NCI-H1694 (cell line): ENCODE results near the gene STARD4.

Experiments used
- DNase-seq: peaks from one replicate; lab custom pipeline; 2025; lab: John Stamatoyannopoulos, UW

The STARD4 gene

DNA sequence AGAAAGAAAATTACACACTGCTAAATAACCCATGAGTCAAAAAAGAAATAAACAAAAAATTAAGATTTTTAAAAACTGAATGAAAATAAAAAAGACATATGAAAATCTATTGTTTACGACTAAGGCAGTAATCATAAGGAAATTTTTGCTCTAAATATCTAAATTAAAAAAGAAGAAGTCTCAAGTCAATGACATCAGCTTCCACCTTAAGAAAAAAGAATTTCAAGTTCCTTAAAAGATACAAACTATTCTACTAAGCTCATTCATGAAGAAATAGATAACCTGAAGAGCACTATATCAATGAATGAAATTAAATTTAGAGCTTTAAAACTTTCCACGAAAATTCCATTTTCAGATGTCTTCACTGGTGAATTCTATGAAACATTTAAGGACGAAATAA lies 15.7 kb upstream of the STARD4 start:
- DNase-seq: no peak

DNA sequence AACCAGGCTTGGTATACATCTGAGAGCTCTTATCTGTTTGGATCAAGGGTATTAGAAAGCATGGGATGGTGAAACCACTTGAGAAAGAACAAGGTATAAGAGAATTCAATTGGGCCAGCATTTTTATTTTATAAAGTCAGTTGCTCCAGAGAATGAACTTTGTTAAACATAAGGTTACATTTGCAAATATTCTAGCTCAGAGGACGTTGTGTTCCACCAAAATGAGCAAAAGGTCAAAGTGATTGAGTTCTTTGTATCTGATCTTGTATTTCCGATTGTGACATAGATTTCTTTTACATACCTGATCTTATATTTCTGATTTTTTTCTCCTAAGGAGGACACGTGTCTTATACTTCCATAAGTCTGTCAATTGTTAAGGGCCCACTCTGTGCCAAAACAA lies 8.6 kb upstream of the STARD4 start:
- DNase-seq: no peak

DNA sequence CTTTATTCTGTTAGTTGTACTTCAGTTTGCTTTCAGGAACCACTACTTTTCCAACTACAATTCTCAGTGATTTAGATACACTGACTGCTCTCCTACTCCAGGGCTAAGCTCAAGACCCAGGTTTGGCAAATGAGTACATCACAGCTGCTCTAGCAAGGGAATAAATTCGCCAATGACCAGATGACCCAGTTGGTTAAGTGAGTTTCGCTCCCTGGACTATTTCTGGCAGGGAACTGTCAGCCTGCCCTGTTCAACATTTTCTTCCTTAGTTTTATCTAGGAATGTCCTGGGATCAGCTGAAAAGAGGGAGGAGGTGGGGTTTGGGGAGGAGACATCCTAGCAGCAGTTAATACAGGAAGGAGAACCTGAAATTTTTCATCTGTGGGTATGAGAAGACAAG lies 6.4 kb upstream of the STARD4 start:
- DNase-seq: no peak

DNA sequence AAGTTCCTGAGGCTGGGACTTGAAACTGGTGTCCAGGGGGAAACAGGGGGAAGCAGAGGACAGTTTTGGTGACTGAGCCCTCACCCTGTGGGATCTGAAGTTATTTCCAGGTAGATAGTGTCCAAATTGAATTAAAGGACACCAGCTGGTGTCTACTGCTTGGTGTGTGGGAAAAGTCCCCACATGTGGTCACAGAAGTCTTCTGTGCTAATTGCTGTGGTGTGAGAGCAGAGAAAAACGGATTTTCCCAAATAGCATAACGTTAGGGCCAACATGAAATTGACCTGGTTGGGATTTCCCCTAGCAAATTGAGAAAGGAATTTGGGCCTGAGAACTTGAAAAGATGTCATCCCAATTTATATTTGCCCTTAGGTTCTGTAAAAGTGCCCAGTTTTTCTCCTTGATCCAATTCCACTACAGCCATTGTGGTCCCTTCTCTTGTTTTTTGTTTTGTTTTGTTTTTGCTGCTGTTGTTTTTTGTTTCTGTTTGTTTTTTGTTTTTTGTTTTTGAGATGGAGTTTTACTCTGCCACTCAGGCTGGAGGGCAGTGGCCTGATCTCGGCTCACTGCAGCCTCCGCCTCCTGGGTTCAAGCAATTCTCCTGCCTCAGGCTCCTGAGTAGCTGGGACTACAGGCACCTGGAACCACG lies 5.6 kb upstream of the STARD4 start:
- no peak for DNase-seq

DNA sequence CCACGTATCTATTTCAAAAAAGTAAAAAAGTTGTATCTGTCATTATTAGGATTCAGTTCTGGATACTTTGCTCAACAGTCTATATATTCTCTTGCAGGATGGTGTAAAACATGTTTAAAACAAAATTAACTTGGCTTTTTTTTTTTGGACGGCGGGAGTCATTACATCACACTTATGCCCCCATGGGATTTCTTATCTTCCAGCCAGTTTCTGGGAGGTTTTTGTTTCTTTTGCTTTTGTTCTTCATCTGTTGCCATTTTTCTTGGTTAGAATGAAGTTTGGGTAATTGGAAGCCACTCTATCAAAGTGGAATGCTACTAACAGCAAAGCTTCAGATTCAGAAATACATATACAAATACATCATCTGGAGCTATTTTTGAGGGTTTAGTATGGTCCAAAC lies 1.8 kb upstream of the STARD4 start:
- no peak for DNase-seq

DNA sequence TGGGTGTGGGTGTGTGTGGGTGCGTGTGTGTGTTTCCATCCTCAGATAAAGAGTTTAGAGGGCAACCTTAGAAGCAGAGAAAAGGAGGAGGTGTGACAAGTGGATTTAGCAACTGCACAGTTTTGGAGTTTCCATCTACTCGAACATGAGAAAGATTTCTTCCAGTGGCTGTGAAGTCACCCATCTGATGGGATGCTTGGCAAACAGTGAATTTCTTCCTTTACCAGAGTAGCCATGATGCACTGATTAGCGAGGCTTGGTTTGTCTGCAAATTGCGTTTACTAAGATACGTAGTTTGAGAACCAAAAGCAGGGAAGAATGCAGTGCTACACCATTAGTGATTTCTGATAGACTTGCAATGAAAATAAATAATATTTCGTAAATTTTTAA lies 791 bp upstream of the STARD4 start:
- no peak for DNase-seq

DNA sequence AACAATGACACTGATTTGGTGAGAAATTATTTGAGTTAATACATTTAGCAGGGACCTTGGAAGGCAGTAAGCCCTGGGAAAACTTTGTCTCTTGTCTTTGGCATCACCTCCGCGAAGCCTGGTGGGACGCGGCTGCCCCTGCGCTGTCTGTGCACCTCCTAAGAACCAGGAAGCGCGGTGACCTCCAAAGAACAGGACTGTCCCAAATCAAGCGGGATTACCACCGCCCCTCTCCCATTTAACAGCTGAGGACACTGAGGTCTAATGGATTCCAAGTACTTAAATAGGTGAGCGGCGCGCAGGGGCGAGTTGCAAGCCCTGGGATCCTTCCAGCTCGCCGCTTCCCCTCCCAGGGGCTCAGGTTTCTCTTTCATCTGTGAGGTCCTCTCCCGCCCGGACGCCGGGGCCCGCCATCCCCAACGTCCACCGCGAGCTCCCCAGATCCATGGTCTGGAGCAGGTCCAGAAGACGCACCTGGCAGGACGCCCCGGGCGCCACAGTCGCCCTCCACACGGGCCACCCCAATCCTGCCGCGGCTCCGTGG lies 432 bp downstream of the STARD4 start:
- no peak for DNase-seq

DNA sequence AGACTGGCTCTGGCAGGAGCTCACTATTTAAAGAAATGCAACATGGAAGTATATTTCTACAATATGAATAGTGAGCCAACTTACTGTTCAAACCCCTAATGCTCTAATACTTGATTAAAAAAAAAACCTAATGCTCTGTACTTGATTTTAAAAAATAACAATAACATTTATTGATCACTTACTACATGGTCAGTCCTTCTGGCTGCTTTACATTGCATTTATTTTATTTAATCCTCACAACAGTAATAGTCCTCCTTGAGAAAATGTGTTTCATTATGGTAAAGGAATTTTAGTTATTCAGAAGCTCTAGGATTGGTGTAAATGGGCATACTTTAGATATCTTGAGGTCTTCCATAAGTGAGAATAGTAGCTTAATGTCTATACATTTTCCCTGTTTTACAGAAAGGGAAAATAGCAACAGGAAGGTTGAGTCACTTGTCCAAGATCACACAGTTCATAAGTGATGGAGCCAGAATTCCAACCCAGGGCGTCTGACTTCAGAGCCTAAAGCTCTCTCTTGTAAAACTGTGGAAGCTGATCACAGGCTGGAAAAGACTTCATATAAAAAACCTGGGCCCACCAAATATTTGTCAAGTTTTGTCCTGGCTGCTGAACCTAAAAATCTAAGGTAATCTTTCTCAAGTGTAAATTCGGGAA lies 1.0 kb downstream of the STARD4 start:
- no peak for DNase-seq

DNA sequence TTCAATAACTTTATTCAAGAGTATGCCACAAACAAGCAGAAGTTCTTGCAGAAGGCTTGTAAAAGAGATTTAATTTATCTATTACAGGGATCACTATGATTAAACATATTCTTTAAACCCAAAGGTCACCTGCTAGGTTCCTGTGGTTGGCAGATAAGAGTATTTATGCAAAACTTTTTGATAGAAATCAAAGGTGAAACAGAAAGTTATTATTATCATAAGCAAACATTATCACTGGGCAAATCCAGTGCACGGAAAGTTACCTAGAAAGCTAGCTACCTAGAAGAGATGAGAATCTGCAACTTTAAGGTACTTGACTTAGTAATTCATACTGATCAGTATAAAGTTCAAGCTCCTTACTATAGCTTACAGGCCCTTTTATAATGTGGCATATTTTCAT lies 3.2 kb downstream of the STARD4 start:
- no peak for DNase-seq

DNA sequence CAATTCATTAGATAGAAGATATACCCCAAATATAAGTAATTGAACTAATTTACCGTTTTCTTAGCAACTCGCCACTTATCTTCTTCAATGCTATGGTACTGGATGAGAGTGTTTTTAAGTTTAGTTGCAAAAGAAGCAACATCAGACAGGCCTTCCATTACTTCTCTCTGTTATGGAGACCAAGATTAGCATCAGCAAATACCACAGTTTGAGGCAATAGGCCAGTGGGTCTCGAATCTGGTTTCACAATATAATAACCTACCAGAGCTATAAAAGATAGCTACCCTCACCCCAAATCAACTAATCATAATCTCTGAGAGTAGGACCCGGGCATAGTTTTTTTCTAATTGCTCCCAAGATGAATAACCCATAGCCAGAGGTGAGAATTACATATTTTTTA lies 5.1 kb downstream of the STARD4 start:
- no peak for DNase-seq

DNA sequence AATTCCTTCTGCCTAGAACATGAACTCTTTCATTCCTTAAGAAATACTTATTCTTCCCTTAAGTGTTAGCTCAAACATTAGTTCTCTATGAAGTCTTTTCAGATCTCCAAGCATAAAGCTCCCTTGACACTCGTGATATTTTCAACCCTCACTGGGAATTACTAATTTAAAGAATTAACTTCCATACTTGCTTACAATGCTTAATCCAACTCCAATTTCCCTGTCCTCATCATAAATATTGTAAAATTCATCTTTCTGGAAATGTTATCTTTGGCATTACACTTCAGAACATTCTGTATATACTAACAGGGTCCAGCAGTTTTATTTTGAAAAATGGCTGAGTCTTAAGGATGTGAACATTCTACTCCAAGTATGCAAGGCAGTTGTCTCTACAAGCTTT lies 7.2 kb downstream of the STARD4 start:
- no peak for DNase-seq

DNA sequence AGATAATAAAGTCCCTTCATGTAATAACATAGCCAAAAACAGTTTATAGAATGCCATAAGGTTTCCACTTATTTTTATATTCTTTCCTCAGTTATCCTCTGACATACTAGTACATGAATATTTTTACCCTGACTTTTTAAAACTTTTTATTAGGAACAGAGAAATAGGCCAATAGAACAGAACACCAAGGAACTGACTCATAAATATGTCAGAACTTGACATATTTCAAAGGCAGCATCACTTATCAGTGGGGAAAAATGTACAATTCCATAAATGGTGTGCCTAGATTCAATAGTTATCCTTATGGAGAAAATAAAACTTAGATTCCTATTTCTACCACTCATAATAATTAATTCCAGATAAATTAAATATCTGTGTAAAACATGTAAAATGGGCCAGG lies 9.4 kb downstream of the STARD4 start:
- DNase-seq: no peak

DNA sequence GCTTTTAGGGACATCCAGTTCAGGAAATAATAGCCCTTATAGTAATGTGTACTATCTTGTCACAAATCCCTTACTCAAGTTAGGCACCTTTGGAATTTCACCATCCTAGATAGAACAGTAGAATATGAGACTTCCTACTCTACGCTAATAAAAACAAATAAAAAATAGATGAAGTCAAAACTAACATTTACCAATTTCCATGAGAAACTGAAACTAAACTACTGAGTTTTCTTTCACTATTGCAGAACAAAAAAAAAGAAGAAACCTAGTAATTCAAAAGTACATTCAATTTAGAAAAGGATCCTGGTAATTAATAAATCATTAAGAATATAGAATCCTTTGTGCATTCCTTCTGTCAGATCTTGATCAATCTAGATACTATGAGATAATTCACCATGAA lies 14.0 kb downstream of the STARD4 start:
- no peak for DNase-seq

DNA sequence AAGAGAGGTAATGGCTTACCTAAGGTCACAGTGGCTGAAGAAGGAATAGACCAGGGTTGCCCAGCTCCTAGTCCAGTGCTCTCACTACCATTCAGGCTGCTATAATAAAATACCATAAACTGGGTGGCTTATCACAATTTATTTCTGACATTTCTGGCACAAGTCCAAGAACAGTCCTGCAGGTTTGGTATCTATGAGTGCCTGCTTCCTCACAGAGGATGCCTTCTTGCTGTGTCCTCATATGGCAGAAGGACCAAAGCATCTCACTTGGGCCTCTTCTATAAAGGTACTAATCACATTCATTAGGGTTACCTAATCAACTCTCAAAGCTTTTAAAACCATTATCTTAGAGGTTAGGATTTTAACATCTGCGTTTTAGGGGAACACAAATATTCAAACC lies 17.2 kb downstream of the STARD4 start:
- DNase-seq: no peak

DNA sequence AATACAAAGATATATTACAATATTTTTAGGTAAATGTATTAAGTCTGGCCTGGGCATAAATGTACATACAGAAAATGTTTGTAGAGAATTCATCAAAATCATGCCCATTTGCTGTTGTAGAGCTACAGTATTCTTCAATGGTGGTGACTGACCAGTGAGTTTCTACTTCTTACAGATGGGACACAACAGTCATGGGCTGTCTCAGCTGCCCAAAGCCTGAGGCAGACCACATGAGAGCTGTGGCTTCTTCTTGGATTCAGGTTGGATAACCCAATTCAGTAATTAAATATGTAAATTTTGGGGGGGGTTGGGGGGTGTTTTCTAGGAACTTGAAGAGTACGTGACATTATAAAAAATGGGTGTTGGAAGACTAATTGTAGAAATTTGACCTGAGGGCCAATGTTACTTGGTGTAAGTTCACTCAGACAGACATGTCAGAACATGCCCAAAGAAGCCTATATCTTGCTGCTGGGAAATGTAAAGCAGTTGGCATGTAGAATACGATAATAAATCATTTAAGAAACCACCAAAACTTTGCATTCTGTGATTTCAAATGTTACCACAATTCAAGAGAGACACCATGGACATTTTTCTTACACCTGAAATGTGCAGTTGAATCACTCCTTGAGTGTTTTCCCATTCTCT lies 17.9 kb downstream of the STARD4 start:
- DNase-seq: no peak

DNA sequence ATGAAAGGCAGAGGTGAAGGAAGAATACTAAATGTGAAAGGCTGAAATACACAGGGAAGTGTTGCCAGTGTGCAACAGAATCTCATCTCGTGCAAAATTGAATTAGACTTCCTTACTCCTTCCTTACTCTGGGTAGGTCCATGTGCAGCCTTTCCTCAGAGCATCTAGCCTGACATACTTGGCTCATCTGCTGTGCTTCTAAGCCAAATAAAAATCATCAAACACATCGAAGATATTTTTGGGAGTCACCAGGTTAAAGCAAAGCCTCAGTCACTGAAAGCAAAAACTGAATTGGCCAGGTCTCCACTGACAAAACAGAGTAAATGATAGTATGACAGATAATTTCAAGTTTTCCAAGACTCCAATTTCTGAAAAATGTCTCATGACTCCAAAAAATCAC lies 19.3 kb downstream of the STARD4 start:
- DNase-seq: no peak

DNA sequence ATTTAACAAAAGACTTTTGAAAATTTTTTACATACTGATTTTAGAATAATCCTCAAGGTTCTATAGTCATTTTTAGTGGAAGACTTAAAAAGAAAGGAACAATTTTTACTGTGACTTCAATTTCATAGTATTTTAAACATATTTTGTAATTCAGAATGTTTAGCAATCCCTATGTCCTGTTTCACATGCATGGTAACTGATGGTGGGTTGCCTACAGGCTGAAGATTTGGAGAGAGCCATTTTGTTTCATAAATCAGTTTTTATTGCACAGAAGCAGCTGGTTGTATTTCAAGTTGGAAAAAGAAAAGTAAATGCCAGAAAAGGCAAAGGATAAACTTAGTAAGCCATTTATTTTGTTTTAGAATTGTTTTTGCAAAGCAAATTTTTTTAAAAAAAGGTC lies 24.0 kb downstream of the STARD4 start:
- DNase-seq: no peak

DNA sequence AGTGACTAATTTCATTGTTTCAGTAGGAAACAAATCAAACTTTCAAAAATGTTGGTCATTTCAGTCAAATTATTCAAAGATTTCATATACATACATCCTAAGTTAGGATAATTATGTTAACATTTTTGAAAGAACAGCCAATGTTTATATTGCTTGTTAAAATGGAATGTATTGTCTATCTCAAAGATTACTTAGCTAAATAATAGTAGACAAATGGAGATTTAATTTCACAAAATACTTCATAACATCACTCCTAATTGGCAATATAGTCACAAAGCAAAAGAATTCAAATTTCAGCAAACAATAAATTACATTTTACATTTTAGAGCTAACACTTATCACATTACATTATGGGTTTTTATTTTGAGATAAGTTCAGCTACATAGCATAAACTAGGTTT lies 25.4 kb downstream of the STARD4 start:
- DNase-seq: no peak

DNA sequence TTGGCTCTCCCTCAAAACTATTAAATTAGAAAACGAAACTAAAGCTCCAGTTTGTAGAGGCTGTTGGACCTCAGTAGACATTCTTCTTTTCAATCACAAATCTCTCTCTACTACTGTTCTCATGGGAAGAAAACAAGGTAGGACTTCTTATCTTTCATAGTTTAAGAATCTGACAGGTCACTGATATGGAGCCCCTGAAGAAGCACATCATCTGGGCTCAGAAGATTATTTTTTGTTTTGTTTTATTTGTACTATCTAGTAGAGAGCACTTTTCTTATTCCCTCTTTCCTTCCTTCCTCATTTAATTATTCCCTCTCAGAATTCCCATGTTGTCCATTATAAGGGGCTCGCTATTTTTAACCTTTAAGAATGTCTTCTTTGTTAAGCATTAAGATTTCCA lies 26.3 kb downstream of the STARD4 start:
- no peak for DNase-seq

DNA sequence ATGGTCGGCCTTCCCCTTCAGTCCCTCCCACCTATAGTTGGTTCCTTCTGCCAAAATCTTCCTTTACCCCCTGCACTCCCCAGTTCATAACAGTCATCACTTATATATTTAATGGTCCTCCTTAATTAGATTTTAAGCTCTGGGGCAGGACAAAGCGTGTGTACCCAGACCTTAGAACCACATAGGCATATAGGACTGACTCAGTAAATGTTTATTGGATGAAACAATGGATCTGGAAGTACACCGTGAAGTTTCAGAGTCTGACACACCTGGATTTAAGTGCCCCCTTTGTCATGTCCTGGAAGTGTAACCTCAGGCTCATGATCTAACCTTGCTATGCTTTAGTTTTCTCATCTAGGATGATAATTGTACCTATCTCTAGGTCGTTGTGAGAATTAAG lies 32.0 kb downstream of the STARD4 start:
- DNase-seq: no peak

DNA sequence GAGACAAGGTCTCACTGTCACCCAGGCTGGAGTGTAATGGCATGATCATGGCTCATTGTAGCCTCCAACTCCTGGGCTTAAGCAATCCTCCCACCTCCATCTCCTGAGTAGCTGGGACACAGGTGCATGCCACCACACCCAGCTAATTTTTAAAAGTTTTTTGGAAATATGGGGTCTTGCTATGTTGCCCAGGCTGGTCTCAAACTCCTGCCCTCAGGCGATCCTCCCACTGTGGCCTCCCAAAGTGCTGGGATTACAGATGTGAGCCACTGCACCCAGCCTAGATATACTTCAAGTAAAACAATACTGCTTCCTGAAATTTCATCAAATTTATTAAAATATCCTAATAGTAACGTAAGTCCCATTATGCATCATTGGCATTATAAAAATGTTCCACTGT lies 33.4 kb downstream of the STARD4 start:
- DNase-seq: no peak

DNA sequence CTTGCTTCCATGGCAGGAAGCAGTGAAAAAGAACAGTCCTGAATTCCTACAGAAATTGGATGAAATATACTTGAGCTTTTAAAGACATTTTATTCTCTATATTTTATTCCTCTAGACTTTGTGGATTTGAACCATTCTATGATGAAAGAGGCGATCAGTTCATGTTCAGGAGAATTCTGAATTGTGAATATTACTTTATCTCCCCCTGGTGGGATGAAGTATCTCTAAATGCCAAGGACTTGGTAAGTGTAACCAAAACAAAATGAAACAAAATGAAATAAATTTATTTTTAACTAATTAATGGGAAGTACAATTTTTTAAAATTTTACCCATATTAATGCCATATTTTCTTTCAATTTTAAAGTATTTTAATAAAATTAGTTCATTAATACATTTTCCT lies 34.1 kb downstream of the STARD4 start:
- peak; percentile 45 for DNase-seq

DNA sequence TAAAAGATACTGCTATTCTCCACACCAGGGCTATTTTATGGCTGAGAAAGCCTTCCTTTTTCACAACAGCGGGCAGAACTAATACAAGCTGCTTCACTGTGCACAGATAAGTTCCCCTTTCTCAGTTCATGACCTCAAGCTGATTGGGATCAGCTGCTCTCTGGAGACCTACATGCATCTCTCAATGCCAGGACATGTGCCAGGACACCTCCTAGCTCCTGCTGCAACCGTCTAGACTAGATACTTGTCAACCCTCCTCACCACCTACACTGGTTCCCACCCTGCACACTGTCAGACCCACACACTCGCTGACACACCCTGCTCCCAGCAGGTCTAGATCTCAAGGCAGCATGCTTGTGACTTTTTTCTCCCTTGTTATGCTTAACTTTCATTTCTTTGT lies 39.8 kb downstream of the STARD4 start:
- no peak for DNase-seq

DNA sequence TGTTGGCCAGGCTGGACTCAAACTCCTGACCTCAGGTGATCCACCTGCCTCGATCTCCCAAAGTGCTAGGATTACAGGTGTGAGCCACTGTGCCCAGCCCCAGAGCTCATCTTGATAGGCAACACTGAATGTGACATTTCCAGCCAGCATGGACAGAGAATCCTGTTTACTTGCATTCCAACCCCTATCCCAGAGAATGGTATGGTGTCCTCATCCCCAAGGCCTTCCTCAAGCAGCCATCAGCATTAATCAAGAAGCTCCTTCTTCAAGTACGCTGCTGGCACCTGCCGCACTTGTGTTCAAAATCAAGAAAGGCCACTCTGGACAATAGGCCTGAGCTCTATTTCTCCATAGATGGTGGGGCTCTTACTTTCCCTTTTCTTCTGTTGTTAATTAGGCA lies 40.2 kb downstream of the STARD4 start:
- no peak for DNase-seq
